Measurements from ENCODE around the gene DOCK10.

The DOCK10 gene

DNA sequence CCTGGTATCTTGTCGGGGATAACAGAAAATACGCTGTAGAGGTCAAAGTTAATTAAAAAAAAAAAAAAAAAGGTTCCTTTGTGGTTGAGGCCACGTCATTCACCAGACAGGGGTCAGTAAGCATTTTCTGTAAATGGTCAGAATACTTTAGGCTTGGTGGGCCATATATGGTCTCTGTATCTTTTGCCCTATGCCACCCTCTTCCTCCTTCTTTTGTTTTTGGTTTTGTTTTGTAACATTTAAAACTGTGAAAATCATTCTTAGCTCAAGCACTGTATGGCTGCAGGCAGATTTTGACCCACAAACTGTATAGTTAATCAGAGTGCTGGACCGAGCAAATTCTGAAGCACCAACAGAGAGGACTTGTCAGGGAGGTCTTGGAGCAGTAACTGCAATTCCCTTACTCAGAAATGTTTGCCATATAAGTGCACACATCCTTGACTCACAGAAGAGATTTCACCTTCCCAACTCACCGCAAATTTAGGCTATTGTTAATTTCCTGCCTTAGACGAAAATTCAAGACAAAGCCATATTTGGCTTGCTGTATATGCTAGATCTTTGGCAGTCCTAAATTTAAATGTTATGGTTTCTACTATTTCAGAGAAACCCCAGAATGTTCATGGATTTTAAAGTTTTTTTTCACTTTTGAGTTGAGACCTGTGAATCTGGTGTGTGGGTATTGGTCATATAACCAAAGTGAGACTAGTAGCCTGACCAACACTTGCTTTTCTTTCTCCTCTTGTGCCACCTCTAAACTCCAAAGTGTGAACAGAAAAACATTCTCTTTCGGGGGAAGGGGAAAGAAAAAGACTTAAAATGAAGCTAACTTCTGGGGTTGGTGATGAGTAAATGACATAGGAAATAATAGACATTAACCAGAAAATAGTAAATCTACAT is 65.4 kb downstream of the DOCK10 start:
- no peak for DNase-seq (ENCODE audit: low spot score)

DNA sequence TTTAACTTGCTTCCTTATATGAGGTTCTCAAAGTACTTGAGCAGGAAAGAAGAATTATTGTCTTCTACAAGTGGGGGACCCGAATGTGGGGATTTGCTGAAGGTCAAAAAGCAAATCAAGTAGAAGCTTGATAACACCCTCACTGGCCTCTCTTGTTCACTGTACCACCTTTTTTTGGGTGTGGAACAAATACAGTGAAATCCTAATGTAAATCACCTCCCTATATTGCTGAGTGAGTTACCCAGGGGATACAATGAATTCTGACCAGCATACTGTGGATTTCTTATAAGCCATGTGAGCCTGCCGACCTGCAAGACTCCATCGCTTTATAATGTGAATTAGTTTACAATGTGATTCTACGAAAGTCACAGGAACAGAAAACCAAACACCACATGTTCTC is 66.5 kb downstream of the DOCK10 start:
- DNase-seq (ENCODE audit: low spot score), result no peak

GRCh38 chr2:224973112-224974016 is 68.9 kb downstream of the DOCK10 start:
- no peak for DNase-seq (ENCODE audit: low spot score)

- DNase-seq (ENCODE audit: low spot score), result no peak
Observed at GRCh38 chr2:224971214-224971613, 71.1 kb downstream of the DOCK10 start.

GRCh38 chr2:224970311-224970710 is 72.0 kb downstream of the DOCK10 start:
- DNase-seq (ENCODE audit: low spot score), result no peak

- no peak for DNase-seq (ENCODE audit: low spot score)
Observed at GRCh38 chr2:224969633-224970260, 72.5 kb downstream of the DOCK10 start.

DNA sequence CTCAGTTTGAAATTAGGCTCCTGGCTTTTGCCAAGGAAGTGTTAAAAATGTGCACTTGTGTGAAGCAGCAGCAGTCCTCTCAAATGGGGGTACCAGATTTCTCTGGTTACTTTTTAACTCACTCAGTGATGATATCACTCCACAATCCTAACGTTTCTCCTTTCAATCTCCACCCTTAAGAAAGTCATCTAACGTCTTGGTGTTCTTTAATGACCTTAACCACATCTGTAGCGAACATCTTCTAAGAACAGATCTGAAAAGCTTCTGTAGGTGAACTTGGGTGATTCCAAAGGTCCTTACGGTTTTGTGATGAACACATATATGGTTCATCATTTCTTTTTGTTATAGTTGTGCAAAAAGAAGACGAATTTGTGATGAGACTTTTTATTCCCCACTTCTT is 73.2 kb downstream of the DOCK10 start:
- DNase-seq (ENCODE audit: low spot score), result no peak

DNA sequence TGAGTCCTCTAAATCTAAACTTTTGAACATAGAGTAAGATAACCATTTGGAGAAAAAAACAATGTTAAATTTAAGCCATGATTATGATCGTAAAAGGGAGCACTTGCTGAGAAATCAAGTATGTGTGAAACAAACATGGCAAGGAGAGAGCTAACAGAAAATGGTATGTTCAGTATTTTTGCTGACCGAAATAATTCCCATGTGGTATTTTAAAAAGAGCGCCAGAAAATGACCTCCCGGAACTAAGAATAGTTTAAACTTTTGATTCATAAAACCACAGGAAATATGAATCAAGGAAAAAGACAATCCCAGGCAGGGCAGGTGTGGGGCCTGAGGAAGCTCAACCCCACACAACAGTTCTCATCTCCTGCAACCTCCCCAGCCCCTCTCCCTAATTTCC is 74.2 kb downstream of the DOCK10 start:
- no peak for DNase-seq (ENCODE audit: low spot score)

- no peak for DNase-seq (ENCODE audit: low spot score)
Observed at GRCh38 chr2:224966613-224967012, 75.7 kb downstream of the DOCK10 start.

GRCh38 chr2:224959556-224959955 is 82.7 kb downstream of the DOCK10 start:
- DNase-seq (ENCODE audit: low spot score), result no peak

DNA sequence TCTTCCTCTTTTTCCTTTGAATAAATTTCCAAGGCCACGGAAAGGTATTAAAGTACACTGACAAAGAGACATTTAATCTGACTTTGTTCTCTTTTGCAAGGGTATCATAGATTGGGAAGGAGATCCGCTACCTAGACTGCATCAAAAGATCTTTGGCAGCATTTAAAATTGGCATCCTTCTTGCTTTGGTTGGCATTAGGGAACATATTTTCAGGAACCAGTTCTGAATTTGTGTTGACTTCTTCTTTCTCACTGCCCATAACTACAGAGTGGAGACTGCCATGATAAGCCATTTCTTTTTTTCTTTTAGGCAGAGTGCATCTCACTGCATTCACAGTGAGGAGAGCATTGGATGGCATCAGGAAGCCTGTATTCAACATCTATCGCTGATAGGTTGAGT is 83.4 kb downstream of the DOCK10 start:
- DNase-seq (ENCODE audit: low spot score), result no peak

DNA sequence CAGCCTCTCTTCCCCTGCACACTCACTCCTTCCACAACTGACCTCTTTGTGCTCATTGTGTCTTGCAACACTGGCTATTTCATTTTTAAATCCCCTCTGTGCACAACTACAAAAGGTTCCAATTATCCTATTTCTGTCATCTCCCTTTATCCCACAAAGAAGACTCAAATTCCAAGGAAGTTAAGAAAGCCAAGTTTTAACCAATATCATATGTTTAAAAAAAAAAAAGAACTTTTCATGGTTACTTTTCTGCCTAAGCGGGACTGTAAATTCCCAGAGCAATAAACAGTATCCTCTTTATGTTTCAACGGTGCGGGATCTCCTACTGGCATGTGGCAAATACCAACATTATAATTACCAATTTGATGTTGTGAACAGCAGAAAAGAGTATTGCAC is 83.8 kb downstream of the DOCK10 start:
- DNase-seq (ENCODE audit: low spot score), result no peak

- no peak for DNase-seq (ENCODE audit: low spot score)
Observed at GRCh38 chr2:224957540-224958461, 84.5 kb downstream of the DOCK10 start.

GRCh38 chr2:224956706-224957105 is 85.6 kb downstream of the DOCK10 start:
- no peak for DNase-seq (ENCODE audit: low spot score)

DNA sequence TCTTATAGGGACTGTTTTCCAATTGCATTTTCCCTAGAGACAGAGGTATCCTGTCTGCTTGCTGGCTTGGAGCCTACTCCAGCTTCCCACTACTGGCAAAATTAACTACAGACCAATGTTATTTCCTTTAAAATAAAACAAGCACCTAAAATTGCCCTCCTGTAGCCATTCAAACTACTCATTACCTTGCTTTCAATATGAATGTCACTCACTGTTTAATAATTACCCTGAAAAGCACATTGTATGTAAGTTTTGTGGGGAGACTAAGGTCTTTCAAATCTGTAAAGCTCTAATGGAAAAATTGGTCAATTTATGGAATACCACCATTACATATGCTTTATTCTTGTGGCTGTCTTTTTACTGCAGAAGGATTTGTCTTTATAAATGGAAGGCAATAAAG is 87.3 kb downstream of the DOCK10 start:
- no peak for DNase-seq (ENCODE audit: low spot score)

GRCh38 chr2:224952936-224953657 is 89.2 kb downstream of the DOCK10 start:
- no peak for DNase-seq (ENCODE audit: low spot score)

DNA sequence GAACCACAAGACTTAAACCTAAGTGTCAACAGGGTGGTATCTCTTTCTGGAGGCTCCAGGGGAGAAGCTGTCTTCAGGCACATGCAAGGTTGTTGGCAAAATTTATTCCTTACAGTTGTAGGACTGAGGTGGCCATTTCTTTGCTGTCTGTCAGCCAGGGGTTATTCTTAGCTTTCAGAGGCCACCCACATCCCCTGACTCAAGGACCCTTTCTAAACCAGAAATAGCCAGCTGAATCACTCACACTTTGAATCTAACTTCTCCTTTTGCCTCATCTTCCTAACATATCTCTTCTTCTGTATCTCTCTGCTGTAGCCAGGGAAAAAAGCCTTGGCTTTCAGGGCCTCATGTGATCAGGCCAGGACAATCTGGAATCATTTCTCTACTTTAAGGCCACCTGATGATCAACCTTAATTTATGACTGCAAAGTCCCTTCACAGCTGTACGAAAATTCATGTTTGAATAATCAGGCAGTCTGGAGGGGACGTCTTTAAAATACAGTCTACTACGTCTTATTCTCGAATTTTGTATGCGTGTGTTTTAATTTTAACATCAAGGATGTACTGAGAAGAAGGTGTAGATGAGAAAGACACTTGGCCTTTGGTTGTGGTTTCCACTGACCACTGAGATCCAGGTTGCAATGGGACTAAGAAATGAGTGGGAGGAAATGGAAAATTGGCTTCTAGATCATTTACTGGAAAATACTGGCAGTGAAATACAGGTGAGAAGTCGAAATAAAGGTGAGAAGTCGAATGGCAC is 90.4 kb downstream of the DOCK10 start:
- no peak for DNase-seq (ENCODE audit: low spot score)

GRCh38 chr2:224948859-224949258 is 93.4 kb downstream of the DOCK10 start:
- peak; percentile 29 for DNase-seq (ENCODE audit: low spot score)

GRCh38 chr2:224948005-224948404 is 94.3 kb downstream of the DOCK10 start:
- DNase-seq (ENCODE audit: low spot score), result no peak

- DNase-seq (ENCODE audit: low spot score), result no peak
Observed at GRCh38 chr2:224947566-224947965, 94.7 kb downstream of the DOCK10 start.
